Lower lobe of right lung (tissue), 2 donors: ENCODE results near the gene DNAJC18. TPM values are rescaled to one million over a fixed set of nuclear protein-coding genes. Genes with fewer than 3 reads are reported as not detected.
"Not testable (repeated sequence)": the region's sequence is repeated elsewhere in the genome, so short reads cannot be mapped to it uniquely, and the experiment has no call there.

ENCODE experiments used
- ATAC-seq, 2 donors: fragments of 200-7000 bp; cut with Tn5 transposase; one replicate each; pipeline ENCODE4 v1.9.1; 2020 to 2022; ENCODE audit warnings: mild to moderate bottlenecking in 2 of 2, moderate library complexity in 2 of 2
- DNase-seq: peaks from one replicate; pipeline ENCODE4 v3.0.0-alpha.2; 2020
- H3K27ac ChIP-seq: fragments of 200-600 bp; one replicate; pipeline ENCODE4 v1.8.0; 2022
- H3K27me3 ChIP-seq: fragments of 200-600 bp; one replicate; pipeline ENCODE4 v1.8.0; 2022; ENCODE audit warnings: low read depth
- H3K36me3 ChIP-seq: fragments of 200-600 bp; one replicate; pipeline ENCODE4 v1.8.0; 2022; ENCODE audit warnings: mild to moderate bottlenecking
- H3K4me1 ChIP-seq: fragments of 200-600 bp; one replicate; pipeline ENCODE4 v1.8.0; 2022
- H3K4me3 ChIP-seq: fragments of 200-600 bp; one replicate; pipeline ENCODE4 v1.8.0; 2022; ENCODE audit warnings: mild to moderate bottlenecking
- H3K9me3 ChIP-seq: fragments of 200-600 bp; one replicate; pipeline ENCODE4 v1.8.0; 2022
- intact Hi-C: fragments of 100-400 bp; cut with DNase I; formaldehyde crosslinking; loops from one replicate; pipeline ENCODE4 v1.11.0; 2022
- total RNA-seq: library from RNA; stranded (reverse); fragmentation: NEBNext Ultra II Directional; extraction: Animal tissue kit (Norgen Biotek cat#: 25700); gene quantifications from one replicate; pipeline ENCODE4 v1.2.1, GENCODE V29; 2021
- TF ChIP-seq, protein P1 (sequence below): fragments of 200-600 bp; IDR thresholded peaks from one replicate; pipeline ENCODE4 v1.8.0; 2022; ENCODE audit warnings: antibody characterized with exemption, mild to moderate bottlenecking
- donor health status: DM: no; HTN: yes; CAD: no; lungs with severe emphysema.

The DNAJC18 gene
- total RNA-seq, 1 donor from 2014 or later = 10.0 TPM

DNA sequence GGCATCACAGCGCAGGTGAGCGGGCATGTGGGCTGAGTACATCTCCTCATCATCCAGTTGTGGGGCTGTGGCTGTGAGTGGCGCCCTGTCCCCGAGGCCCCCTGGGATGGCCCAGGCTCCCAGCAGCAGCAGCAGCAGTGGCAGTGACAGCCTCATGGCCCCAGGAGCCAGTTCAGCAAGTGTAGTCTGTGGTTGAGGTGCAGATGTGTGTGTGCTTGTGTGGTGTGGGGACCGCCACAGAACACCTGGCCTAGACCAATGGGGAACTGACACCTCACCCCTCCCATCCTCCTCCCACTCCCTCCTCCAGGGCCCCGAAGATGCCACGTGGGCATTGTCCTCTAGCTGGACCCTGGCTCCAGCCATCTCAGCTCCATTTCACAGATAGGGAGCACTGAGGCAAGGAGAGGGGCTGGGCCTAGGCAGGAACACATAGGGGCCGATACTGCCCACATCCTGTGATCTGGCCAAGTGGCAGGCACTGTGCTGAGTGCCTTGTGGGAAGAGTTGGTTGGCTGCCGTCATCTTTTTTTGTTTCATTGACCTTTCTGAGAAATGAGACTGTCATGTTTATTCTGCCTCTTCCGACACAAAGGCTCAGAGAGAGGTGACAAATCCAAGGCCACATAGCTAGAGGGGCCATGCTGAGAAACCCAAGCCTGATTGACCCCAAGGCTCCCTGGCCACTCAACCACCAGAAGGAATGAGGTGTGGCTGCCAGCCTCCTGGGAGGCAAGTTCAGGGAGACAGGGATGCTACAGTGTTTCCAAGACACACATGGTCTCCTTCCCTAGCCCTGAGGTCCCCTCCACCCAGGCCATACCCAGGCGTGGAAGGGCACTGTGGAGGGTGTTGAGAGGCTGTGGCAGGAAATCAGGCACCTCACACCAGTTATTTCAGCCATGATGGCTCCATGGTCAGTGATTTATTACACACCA, 49.4 kb downstream of the DNAJC18 start, which contains the start of gene MZB1:
Gene MZB1, minus strand, starts transcription at position 213 of the 938 bp plus-strand sequence. Its CDS starts 57 bp downstream, at position 156.
- ATAC-seq = peak in 1 of 2 donors; percentile 9
- Histone ChIP-seq H3K9me3 (no peaks in the 10 kb centered on the region), H3K27me3 (peaks cover 24% of the 10 kb centered on the region), H3K4me3 (peak within 1 kb of the TSS; percentile 8), H3K36me3 (no peaks in the 10 kb centered on the region), H3K27ac (no peak within 1 kb of the TSS), H3K4me1 (peaks cover 44% of the 10 kb centered on the region)
- intact Hi-C loops = no loop called here
- DNase-seq = no peak
- TF ChIP-seq, protein P1, sequence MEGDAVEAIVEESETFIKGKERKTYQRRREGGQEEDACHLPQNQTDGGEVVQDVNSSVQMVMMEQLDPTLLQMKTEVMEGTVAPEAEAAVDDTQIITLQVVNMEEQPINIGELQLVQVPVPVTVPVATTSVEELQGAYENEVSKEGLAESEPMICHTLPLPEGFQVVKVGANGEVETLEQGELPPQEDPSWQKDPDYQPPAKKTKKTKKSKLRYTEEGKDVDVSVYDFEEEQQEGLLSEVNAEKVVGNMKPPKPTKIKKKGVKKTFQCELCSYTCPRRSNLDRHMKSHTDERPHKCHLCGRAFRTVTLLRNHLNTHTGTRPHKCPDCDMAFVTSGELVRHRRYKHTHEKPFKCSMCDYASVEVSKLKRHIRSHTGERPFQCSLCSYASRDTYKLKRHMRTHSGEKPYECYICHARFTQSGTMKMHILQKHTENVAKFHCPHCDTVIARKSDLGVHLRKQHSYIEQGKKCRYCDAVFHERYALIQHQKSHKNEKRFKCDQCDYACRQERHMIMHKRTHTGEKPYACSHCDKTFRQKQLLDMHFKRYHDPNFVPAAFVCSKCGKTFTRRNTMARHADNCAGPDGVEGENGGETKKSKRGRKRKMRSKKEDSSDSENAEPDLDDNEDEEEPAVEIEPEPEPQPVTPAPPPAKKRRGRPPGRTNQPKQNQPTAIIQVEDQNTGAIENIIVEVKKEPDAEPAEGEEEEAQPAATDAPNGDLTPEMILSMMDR = no peak

DNA sequence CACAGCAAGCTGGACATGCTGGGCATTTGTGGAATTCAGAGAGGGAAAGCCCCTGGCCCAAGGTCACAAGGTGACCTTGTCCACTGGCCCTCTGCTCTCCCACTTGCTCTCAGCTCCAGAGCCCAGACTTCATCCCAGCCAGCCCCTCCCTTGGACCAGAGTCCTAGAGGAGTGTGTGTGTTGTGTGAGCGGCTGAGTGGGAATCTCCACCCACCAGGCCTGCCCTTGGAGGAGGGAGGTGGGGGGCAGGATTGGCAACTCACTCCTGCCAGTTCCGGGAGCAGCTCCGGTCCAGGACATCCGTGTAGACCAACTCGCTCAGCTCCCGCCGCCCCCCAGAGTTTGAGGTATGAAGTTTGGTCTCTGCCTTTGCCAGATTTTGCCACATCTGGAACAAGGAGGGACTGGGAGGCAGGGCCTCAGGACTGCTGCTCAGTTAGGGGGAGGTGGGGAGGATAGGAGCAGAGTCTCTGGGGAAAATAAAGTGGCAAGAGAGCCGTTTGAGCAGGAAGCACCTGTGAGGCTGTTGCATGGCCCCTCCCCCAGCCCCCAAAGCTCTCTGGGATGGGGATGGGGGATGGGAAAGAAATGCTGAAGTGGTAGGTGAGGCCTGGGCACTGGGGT, 51.0 kb downstream of the DNAJC18 start:
- TF ChIP-seq, protein P1 = no peak
- ATAC-seq (no peak), DNase-seq (no peak)
- Histone ChIP-seq H3K36me3 (no peaks in the 10 kb centered on the region), H3K27ac (no peak overlapping the region), H3K9me3 (no peaks in the 10 kb centered on the region), H3K4me1 (peaks cover 32% of the 10 kb centered on the region), H3K27me3 (peaks cover 7% of the 10 kb centered on the region), H3K4me3 (peak overlapping the region; percentile 8)
- intact Hi-C loops = no loop called here

DNA sequence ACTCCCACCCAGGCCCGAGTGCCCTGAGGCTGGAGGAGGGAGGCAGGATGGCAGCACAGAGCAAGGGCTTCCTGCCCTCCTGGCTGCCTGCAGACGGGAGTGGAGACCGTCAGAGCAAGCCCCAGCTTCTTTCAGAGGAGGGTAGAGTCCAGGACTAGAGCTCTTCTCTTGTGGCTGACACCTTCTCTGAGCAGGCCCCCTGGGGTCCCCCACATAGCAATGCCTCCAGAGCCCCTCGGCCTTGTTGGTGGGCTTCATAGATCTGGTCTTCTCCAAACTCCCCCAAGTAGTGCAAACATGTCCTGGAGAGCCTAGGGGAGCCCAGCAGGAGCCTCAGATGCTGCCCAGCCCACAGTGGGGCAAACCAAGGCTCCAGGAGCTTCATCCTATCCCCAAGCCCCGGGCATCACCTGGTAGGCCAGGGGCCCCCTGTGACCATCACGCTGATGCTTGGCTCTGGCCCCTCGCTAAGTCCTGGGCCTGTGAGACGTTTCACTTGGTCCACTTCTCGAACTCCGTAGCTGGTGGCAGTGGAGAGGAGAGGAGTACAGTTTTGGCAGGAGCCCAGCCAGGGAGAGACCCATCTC, 51.6 kb downstream of the DNAJC18 start:
- intact Hi-C loops = no loop called here
- Histone ChIP-seq H3K36me3 (no peaks in the 10 kb centered on the region), H3K4me1 (peaks cover 26% of the 10 kb centered on the region), H3K4me3 (no peak overlapping the region), H3K27ac (no peak overlapping the region), H3K27me3 (peaks cover 1% of the 10 kb centered on the region), H3K9me3 (no peaks in the 10 kb centered on the region)
- ATAC-seq = no peak
- no peak for DNase-seq
- TF ChIP-seq, protein P1 = no peak

DNA sequence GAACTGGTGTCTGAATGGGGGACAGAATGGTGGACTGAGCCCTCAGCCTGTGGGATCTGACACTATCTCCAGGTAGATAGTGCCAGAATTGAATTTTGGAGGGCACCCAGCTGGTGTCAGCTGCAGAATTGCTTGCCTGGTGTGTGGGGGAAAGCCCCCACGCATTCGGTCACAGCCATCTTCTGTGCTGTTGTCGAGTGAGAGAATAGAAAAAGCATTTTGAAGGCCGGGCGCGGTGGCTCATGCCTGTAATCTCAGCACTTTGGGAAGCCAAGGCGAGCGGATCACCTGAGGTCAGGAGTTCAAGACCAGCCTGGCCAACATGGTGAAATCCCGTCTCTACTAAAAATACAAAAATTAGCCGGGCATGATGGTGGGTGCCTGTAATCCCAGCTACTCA, 52.4 kb downstream of the DNAJC18 start:
- H3K36me3 ChIP-seq = not testable (repeated sequence)

DNA sequence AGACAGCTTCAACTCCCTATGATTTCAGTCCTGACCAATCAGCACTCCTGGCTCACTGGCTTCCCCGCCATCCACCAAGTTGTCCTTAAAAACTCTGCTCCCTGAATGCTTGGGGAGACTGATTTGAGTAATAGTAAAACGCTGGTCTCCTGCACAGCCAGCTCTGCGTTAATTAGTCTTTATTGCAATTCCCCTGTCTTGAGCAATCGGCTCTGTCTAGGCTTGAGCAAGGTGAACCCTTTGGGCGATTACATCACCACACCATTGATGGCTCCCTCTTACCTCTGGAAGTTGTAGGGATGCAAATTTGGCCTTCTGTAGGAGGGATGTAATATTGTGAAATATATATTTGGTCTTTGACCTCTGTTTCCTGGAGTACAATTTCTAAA, 53.3 kb downstream of the DNAJC18 start:
- no peak for DNase-seq
- Histone ChIP-seq H3K4me3 (no peak overlapping the region), H3K4me1 (peaks cover 18% of the 10 kb centered on the region), H3K27me3 (no peaks in the 10 kb centered on the region), H3K36me3 (no peaks in the 10 kb centered on the region), H3K9me3 (no peaks in the 10 kb centered on the region), H3K27ac (no peak overlapping the region)
- no peak for ATAC-seq
- intact Hi-C loops = no loop called here
- TF ChIP-seq, protein P1 = no peak

More for the DNA sequence above, 52.4 kb downstream of the DNAJC18 start:
- H3K27ac ChIP-seq, H3K4me3 ChIP-seq, DNase-seq, ATAC-seq, intact Hi-C loops, H3K9me3 ChIP-seq, H3K27me3 ChIP-seq: not testable (repeated sequence)
- peaks cover 24% of the 10 kb centered on the region for H3K4me1 ChIP-seq
